ENCODE measurements around the gene RHOC.

- TF ChIP-seq CTCF (IDR thresholded peaks at IDR 0.05; ENCODE audit: low read depth, low read length, missing input control) (no peak), FOXA2 (IDR thresholded peaks at IDR 0.05) (no peak), MAX (IDR thresholded peaks at IDR 0.05) (no peak), YY1 (IDR thresholded peaks at IDR 0.05) (no peak), RAD21 (IDR thresholded peaks at IDR 0.05) (no peak), TAF1 (conservative IDR thresholded peaks at IDR 0.05) (no peak), REST (IDR thresholded peaks at IDR 0.05) (no peak)
Observed at GRCh38 chr1:112712191-112712590, 5.3 kb upstream of the RHOC start.

Measured in liver (tissue), 3 donors.